AG04450 (cell line): ENCODE data around the gene DDX23. TPM values are rescaled to one million over a fixed set of nuclear protein-coding genes. Genes with fewer than 3 reads are reported as not detected.

Experiments
- CTCF ChIA-PET: fragments of 300-600, 350-600 bp; formaldehyde crosslinking; extraction: SDS; loops from one replicate; lab custom pipeline; 2022; ENCODE audit warnings: antibody characterized with exemption, inconsistent platforms; lab: Charles Lee
- POLR2A ChIA-PET: fragments of 350-600 bp; formaldehyde crosslinking; extraction: SDS; loops from one replicate; lab custom pipeline; 2021; ENCODE audit warnings: antibody characterized with exemption, inconsistent platforms; lab: Yijun Ruan, JAX
- DNase-seq: peaks from one replicate; pipeline ENCODE4 v3.0.0-alpha.2; 2011; ENCODE audit warnings: low read depth, low spot score
- H3K27ac ChIP-seq: one replicate; pipeline ENCODE4 v1.5.1; 2012; ENCODE audit warnings: low read depth, low read length, control low read depth
- H3K27me3 ChIP-seq: one replicate; pipeline ENCODE4 v1.6.0; 2012; ENCODE audit warnings: low read length; ENCODE audit not compliant: control insufficient read depth, insufficient read depth
- H3K4me3 ChIP-seq: 2 replicates; pipeline ENCODE4 v1.5.1; 2011; ENCODE audit warnings: mild to moderate bottlenecking, low read depth, low read length, control low read depth
- H3K9me3 ChIP-seq: 2 replicates; pipeline ENCODE4 v1.5.1; 2012; ENCODE audit warnings: low read length; ENCODE audit not compliant: control insufficient read depth, insufficient read depth
- polyA plus RNA-seq: library from polyadenylated mRNA; depleted of rRNA; stranded (reverse); fragments of >200 nt; gene quantifications from 2 replicates; pipeline ENCODE4 v1.2.3, GENCODE V29; 2011
- TF ChIP-seq, protein P1 (sequence below): IDR thresholded peaks from 2 replicates; pipeline ENCODE4 v1.5.1; 2011; ENCODE audit warnings: low read depth, low read length, control low read depth, inconsistent platforms

DDX23 gene
- polyA plus RNA-seq, 1 experiment = 56.6 TPM

DNA sequence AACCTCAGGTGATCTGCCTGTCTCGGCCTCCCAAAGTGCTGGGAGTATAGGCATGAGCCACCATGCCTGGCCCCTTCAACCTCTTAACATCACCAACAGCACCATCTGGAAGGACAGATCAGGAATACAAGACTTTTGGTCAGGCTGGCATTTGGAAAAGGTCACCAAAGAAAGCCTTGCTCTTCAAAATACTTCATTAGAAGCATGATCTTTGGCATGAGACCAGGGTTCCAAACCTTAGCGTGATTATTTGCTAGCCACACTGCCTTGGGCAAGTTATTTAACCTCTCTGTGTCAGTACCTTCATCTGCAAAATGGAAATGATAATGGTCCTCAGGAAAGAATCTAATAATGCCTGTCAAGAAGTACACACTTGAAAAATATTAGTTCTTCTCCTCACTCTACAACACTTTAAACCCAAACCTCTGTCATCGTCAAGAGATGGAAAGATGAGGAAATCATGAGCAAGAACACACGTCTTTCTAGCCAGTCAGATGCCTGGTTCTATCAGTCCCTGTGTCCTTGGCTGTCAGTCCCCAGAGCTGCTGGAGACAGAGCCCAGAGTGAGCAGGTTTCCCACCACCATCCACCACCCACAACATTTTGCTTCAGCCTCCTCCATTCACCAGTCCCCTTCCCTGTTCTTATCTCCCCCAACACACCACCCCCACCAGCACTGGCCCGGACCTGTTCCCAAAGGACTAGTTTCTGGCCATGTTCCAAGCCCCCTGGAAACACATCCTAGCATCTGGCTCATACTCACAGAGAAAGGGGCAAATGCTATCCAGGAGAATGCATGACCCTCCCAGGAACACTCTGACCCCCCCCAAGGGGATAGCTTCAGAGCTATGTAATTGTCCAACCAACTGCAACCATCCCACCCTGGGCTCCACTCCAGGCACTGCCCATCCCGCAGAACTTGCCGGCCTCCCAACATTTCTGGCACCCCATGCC is 65.1 kb downstream of the DDX23 start:
- no peak for DNase-seq

DNA sequence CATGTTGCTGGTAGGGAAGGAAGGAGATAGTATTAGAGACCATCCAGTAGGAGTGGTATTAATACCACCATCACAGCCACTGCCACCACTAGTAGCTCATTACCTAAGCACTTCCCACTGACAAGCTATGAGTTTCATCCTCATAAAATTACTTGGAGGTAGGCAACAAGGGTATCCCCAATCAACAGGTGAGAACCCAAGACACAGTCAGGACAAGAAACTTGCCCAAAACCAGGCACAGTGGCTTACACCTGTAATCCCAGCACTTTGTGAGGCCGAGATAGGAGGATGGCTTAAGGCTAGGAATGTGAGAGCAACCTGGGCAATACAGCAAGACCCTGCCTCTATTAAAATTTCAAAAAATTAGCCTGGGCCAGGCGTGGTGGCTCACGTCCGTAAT is 68.5 kb downstream of the DDX23 start:
- Histone ChIP-seq H3K27ac (no peak overlapping the region), H3K9me3 (no peaks in the 10 kb centered on the region; the same call in 1 of the 2 replicates), H3K4me3 (no peak overlapping the region), H3K27me3 (no peaks in the 10 kb centered on the region)
- TF ChIP-seq, protein P1, sequence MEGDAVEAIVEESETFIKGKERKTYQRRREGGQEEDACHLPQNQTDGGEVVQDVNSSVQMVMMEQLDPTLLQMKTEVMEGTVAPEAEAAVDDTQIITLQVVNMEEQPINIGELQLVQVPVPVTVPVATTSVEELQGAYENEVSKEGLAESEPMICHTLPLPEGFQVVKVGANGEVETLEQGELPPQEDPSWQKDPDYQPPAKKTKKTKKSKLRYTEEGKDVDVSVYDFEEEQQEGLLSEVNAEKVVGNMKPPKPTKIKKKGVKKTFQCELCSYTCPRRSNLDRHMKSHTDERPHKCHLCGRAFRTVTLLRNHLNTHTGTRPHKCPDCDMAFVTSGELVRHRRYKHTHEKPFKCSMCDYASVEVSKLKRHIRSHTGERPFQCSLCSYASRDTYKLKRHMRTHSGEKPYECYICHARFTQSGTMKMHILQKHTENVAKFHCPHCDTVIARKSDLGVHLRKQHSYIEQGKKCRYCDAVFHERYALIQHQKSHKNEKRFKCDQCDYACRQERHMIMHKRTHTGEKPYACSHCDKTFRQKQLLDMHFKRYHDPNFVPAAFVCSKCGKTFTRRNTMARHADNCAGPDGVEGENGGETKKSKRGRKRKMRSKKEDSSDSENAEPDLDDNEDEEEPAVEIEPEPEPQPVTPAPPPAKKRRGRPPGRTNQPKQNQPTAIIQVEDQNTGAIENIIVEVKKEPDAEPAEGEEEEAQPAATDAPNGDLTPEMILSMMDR = no peak
- no peak for DNase-seq
- CTCF ChIA-PET = interaction anchor here (0.8 kb wide), 1 partner anchor 32 kb away, joined by 3 read pairs; no protein-coding TSS in a partner anchor
- POLR2A ChIA-PET = no interaction called here

More for the DNA sequence above, 65.1 kb downstream of the DDX23 start:
- Histone ChIP-seq H3K4me3 (peak overlapping the region; percentile 75), H3K27ac (no peak overlapping the region), H3K27me3 (no peaks in the 10 kb centered on the region), H3K9me3 (no peaks in the 10 kb centered on the region; the same call in 1 of the 2 replicates)
- ChIA-PET CTCF (interaction anchor here (1.6 kb wide), 1 partner anchor 28 kb away, joined by 3 read pairs; no protein-coding TSS in a partner anchor), POLR2A (no interaction called here)
- TF ChIP-seq, protein P1 = no peak

GRCh38 chr12:48782457-48783395 is 69.2 kb downstream of the DDX23 start:
- Histone ChIP-seq H3K9me3 (no peaks in the 10 kb centered on the region; the same call in 1 of the 2 replicates), H3K4me3 (no peak overlapping the region), H3K27me3 (no peaks in the 10 kb centered on the region), H3K27ac (no peak overlapping the region)
- TF ChIP-seq, protein P1 = no peak
- ChIA-PET POLR2A (interaction anchor here (0.6 kb wide), 1 partner anchor 19 kb away, joined by 7 read pairs; no protein-coding TSS in a partner anchor), CTCF (interaction anchor here (0.6 to 1.4 kb wide), 3 partner anchors 29 to 32 kb away, joined by 3 to 4 read pairs (median 4); no protein-coding TSS in a partner anchor)
- no peak for DNase-seq

GRCh38 chr12:48781750-48782456 is 70.1 kb downstream of the DDX23 start:
- DNase-seq = no peak
- ChIA-PET CTCF (interaction anchor here (1.4 kb wide), 1 partner anchor 33 kb away, joined by 4 read pairs; no protein-coding TSS in a partner anchor), POLR2A (no interaction called here)
- Histone ChIP-seq H3K4me3 (no peak overlapping the region), H3K9me3 (no peaks in the 10 kb centered on the region; the same call in 1 of the 2 replicates), H3K27me3 (no peaks in the 10 kb centered on the region), H3K27ac (no peak overlapping the region)
- TF ChIP-seq, protein P1 = no peak
